Body of pancreas (tissue), 4 donors: ENCODE data around the gene SFTPB.

Source experiments
- POLR2A ChIP-seq, 3 donors: fragments of 450-650 bp; IDR thresholded peaks; one replicate each; pipeline ENCODE4 v1.6.1; 2016; ENCODE audit warnings: antibody characterized with exemption in 3 of 3, mild to moderate bottlenecking in 2 of 3
- TF ChIP-seq, protein P1 (sequence below), 7 experiments: fragments of 450-650 bp in 4 of 7; fragments of 200-600 bp in 3 of 7; sonication (generic) in 3 of 7; IDR thresholded peaks; one replicate each; pipeline ENCODE4 v1.5.1; 2016 to 2019; ENCODE audit warnings: antibody characterized with exemption in 7 of 7

DNA sequence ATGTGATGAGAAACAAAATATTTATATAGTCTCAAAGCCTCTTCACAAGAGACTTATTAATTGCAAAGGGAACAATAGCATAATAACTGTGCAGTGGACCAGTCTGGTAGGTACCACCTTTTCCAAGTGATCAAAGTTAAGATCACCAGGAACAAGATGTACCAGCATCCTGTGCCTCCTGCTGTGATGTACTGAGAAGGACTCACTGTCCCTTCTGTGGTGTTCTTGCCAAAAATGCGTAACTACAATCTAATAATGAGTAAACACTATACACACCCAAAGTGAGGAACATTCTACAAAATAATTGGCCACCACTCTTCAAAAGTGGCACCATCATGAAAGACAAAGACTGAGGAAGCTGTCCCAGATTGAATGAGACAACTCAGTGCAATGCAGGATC is 40.6 kb upstream of the SFTPB start:
- TF ChIP-seq, protein P1, sequence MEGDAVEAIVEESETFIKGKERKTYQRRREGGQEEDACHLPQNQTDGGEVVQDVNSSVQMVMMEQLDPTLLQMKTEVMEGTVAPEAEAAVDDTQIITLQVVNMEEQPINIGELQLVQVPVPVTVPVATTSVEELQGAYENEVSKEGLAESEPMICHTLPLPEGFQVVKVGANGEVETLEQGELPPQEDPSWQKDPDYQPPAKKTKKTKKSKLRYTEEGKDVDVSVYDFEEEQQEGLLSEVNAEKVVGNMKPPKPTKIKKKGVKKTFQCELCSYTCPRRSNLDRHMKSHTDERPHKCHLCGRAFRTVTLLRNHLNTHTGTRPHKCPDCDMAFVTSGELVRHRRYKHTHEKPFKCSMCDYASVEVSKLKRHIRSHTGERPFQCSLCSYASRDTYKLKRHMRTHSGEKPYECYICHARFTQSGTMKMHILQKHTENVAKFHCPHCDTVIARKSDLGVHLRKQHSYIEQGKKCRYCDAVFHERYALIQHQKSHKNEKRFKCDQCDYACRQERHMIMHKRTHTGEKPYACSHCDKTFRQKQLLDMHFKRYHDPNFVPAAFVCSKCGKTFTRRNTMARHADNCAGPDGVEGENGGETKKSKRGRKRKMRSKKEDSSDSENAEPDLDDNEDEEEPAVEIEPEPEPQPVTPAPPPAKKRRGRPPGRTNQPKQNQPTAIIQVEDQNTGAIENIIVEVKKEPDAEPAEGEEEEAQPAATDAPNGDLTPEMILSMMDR (IDR thresholded peaks at IDR 0.05) = no peak
- no peak for TF ChIP-seq POLR2A (IDR thresholded peaks at IDR 0.05)
